Mesodermal cell (in vitro differentiated cells): ENCODE measurements around the gene MACROH2A1.

Experiments
- H3K27ac ChIP-seq: 2 replicates; pipeline ENCODE4 v1.7.0; 2013; ENCODE audit warnings: mild to moderate bottlenecking, low read depth, low read length, moderate library complexity; ENCODE audit not compliant: severe bottlenecking
- H3K36me3 ChIP-seq: 2 replicates; pipeline ENCODE4 v1.7.1; 2013; ENCODE audit warnings: mild to moderate bottlenecking, low read length, moderate library complexity; ENCODE audit not compliant: control insufficient read depth, insufficient read depth
- H3K4me1 ChIP-seq: one replicate; pipeline ENCODE4 v1.7.1; 2013; ENCODE audit warnings: mild to moderate bottlenecking, low read length; ENCODE audit not compliant: insufficient read depth, control insufficient read depth, poor library complexity, severe bottlenecking
- H3K4me3 ChIP-seq: 2 replicates; pipeline ENCODE4 v1.7.0; 2013; ENCODE audit warnings: low read length, control low read depth, mild to moderate bottlenecking; ENCODE audit not compliant: insufficient read depth, poor library complexity, severe bottlenecking; ENCODE audit errors: extremely low read depth
- H3K9me3 ChIP-seq: 2 replicates; pipeline ENCODE4 v1.7.1; 2013; ENCODE audit warnings: mild to moderate bottlenecking, low read length, moderate library complexity; ENCODE audit not compliant: control insufficient read depth
- WGBS, 2 experiments: methylation state at CpG; one replicate each; pipeline ENCODE4 v1.1.5; 2013; ENCODE audit warnings: missing lambda C conversion rate in 2 of 2; ENCODE audit not compliant: insufficient coverage in 2 of 2; 5-methylcytosine and 5-hydroxymethylcytosine counted together

Gene MACROH2A1

GRCh38 chr5:135423846-135424168 lies 24.8 kb upstream of the MACROH2A1 start:
- Histone ChIP-seq H3K4me3 (no peak overlapping the region), H3K36me3 (no peaks in the 10 kb centered on the region), H3K4me1 (peaks cover 18% of the 10 kb centered on the region), H3K27ac (peak overlapping the region; percentile 83), H3K9me3 (peaks cover 15% of the 10 kb centered on the region)
- 100% methylated on average over 1 of the region's 1 CpG for WGBS, 2 experiments

DNA sequence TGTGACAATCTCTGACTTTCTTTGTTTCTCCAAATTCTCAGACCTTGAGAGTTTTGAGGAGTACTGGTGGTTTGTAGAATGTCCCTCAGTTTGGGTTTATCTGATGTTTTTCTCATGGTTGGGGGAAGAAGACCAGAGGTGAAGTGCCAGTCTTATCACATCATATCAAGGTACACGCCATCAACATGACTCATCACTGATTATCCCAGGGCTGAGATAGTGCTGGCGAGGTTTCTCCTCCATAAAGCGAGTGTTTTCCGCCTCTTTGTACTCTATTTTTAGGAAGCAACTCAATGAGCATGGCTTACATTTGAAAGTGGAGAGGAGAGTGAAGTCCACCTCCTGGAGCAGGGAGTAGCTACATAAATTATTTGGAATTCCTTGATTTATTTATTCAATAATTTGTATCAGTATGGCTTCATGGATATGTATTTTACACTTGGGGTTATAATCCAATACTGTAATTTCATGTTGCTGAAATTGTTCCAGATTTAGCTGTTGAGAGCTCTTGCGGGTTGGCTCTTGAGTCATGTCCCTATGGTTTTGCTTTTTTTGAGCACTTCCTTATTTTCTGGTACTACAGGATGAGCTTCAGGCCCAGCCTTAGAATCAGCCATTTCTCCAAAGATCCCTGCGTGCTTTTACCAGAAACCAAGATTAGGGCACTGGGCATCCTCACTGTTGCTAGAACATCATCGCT lies 24.3 kb upstream of the MACROH2A1 start:
- H3K27ac ChIP-seq, result peak overlapping the region; percentile 83
- 100% methylated on average over 2 of the region's 7 CpGs for WGBS, 2 experiments
- H3K4me3 ChIP-seq, result no peak overlapping the region
- no peaks in the 10 kb centered on the region for H3K36me3 ChIP-seq
- peaks cover 12% of the 10 kb centered on the region for H3K9me3 ChIP-seq
- peaks cover 18% of the 10 kb centered on the region for H3K4me1 ChIP-seq

DNA sequence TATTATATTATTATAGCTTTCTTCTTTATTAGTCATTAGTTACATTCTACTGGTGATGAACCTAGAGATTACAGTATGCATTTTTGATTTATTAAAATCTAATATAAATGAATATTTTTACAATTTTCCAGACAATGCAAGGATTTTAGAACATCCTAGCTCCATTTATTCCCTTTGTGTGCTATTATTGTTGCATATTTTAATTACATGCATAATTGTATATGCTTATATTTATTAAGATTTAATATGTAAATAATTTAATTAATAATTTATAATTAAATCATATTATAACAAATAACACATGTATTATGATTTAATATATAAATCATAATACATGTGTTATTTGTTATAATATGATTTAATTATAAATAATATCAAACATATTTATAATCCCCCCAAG lies 23.4 kb upstream of the MACROH2A1 start:
- H3K4me3 ChIP-seq, result no peak overlapping the region
- no peak overlapping the region for H3K27ac ChIP-seq
- H3K9me3 ChIP-seq, result peaks cover 3% of the 10 kb centered on the region
- H3K4me1 ChIP-seq, result peaks cover 18% of the 10 kb centered on the region
- H3K36me3 ChIP-seq, result no peaks in the 10 kb centered on the region

DNA sequence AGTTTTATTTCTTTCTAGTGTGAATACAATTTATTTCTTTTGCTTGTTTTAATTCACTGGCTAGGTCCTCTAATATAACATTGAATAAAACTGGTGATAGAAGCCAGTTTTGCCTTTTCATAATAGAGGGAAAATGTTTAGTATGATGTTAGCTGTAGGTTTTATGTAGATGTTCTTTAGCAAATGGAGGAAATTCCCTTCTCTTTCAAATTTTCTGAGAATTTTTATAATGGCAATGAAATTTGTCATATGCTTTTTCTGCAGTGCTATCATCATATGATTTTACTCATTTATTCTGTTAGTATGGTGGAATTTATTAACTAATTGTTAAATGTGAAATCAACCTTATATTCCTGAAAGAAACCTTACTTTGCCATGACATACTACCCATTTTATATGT lies 18.1 kb upstream of the MACROH2A1 start:
- Histone ChIP-seq H3K9me3 (peaks cover 3% of the 10 kb centered on the region), H3K4me1 (no peaks in the 10 kb centered on the region), H3K4me3 (no peak overlapping the region), H3K36me3 (no peaks in the 10 kb centered on the region), H3K27ac (no peak overlapping the region)

GRCh38 chr5:135405082-135405481 lies 6.1 kb upstream of the MACROH2A1 start:
- H3K4me3 ChIP-seq, result no peak overlapping the region
- WGBS, 2 experiments, result no CpG with 5 or more reads among the region's 2 CpGs
- no peaks in the 10 kb centered on the region for H3K36me3 ChIP-seq
- H3K4me1 ChIP-seq, result peaks cover 8% of the 10 kb centered on the region
- H3K27ac ChIP-seq, result no peak overlapping the region
- H3K9me3 ChIP-seq, result no peaks in the 10 kb centered on the region

- Histone ChIP-seq H3K27ac (no peak overlapping the region), H3K9me3 (no peaks in the 10 kb centered on the region), H3K36me3 (no peaks in the 10 kb centered on the region), H3K4me3 (no peak overlapping the region), H3K4me1 (peaks cover 22% of the 10 kb centered on the region)
- WGBS, 2 experiments, result no CpG with 5 or more reads among the region's 2 CpGs
These were observed 3.0 kb upstream of the MACROH2A1 start for GRCh38 chr5:135402031-135402430.

GRCh38 chr5:135400866-135401265 lies 1.8 kb upstream of the MACROH2A1 start:
- H3K9me3 ChIP-seq, result no peaks in the 10 kb centered on the region
- 8 to 22% methylated on average over 2 to 5 of the region's 5 CpGs for WGBS, 2 experiments
- H3K4me1 ChIP-seq, result peaks cover 25% of the 10 kb centered on the region
- no peak overlapping the region for H3K4me3 ChIP-seq
- H3K27ac ChIP-seq, result no peak overlapping the region
- peaks cover 1% of the 10 kb centered on the region for H3K36me3 ChIP-seq

- peaks cover 10% of the 10 kb centered on the region for H3K36me3 ChIP-seq
- 5 to 11% methylated on average over 12 to 16 of the region's 25 CpGs for WGBS, 2 experiments
- H3K4me1 ChIP-seq, result peaks cover 25% of the 10 kb centered on the region
- H3K4me3 ChIP-seq, result peak overlapping the region; percentile 83
- peak overlapping the region; percentile 77 for H3K27ac ChIP-seq
- no peaks in the 10 kb centered on the region for H3K9me3 ChIP-seq
These were observed 937 bp upstream of the MACROH2A1 start for GRCh38 chr5:135399794-135400542.

GRCh38 chr5:135398160-135398854 lies 724 bp downstream of the MACROH2A1 start:
- no peaks in the 10 kb centered on the region for H3K9me3 ChIP-seq
- peak overlapping the region; percentile 72 for H3K27ac ChIP-seq
- WGBS, 2 experiments, result 0% methylated on average over 30 to 35 of the region's 43 CpGs
- peaks cover 15% of the 10 kb centered on the region for H3K36me3 ChIP-seq
- peaks cover 25% of the 10 kb centered on the region for H3K4me1 ChIP-seq
- H3K4me3 ChIP-seq, result peak overlapping the region; percentile 83

GRCh38 chr5:135397084-135397483 lies 1.9 kb downstream of the MACROH2A1 start:
- 86 to 100% methylated on average over 4 of the region's 5 CpGs for WGBS, 2 experiments
- peaks cover 27% of the 10 kb centered on the region for H3K36me3 ChIP-seq
- H3K9me3 ChIP-seq, result no peaks in the 10 kb centered on the region
- peaks cover 28% of the 10 kb centered on the region for H3K4me1 ChIP-seq
- H3K4me3 ChIP-seq, result no peak overlapping the region
- no peak overlapping the region for H3K27ac ChIP-seq
